ENCODE measurements around the gene CHST7.

- TF ChIP-seq CTCF (IDR thresholded peaks at IDR 0.05; ENCODE audit: low read depth, low read length) = no peak
- no peak for TF ChIP-seq POLR2A (IDR thresholded peaks at IDR 0.05; ENCODE audit: extremely low read depth, insufficient read length)
- TF ChIP-seq MAX (IDR thresholded peaks at IDR 0.05; ENCODE audit: low read depth, low read length) = no peak
Measured at GRCh38 chrX:46571423-46572339, 1.9 kb upstream of the CHST7 start.
